Mesendoderm (in vitro differentiated cells): ENCODE measurements around the gene EXTL1.
A peak's percentile ranks its signal among the peaks of the same experiment; 100 is the strongest.

Experiments used
- DNase-seq: peaks from one replicate; pipeline ENCODE4 v3.0.0; 2013
- H2AK5ac ChIP-seq: 2 replicates; pipeline ENCODE4 v1.6.1; 2013; ENCODE audit warnings: low read length, inconsistent platforms
- H2BK120ac ChIP-seq: 2 replicates; pipeline ENCODE4 v1.6.1; 2013; ENCODE audit warnings: low read depth, mild to moderate bottlenecking, low read length, moderate library complexity, mixed read lengths
- H2BK15ac ChIP-seq: replicated peaks from 2 replicates; pipeline ENCODE4 v1.6.1; 2013; ENCODE audit warnings: low read depth, mild to moderate bottlenecking, moderate library complexity
- H2BK5ac ChIP-seq: 2 replicates; pipeline ENCODE4 v1.6.1; 2013; ENCODE audit warnings: low read length, inconsistent platforms
- H3K18ac ChIP-seq: 2 replicates; pipeline ENCODE4 v1.6.1; 2013; ENCODE audit warnings: mild to moderate bottlenecking, low read length, mixed read lengths
- H3K23ac ChIP-seq: one replicate; pipeline ENCODE4 v1.6.1; 2013; ENCODE audit warnings: low read length
- H3K27ac ChIP-seq: 2 replicates; pipeline ENCODE4 v1.5.1; 2013; ENCODE audit warnings: low read depth, mild to moderate bottlenecking, inconsistent platforms, low read length, moderate library complexity
- H3K27me3 ChIP-seq: 2 replicates; pipeline ENCODE4 v1.6.1; 2013; ENCODE audit warnings: low read length, control low read depth, mild to moderate bottlenecking, inconsistent platforms; ENCODE audit not compliant: insufficient read depth, poor library complexity
- H3K36me3 ChIP-seq: 2 replicates; pipeline ENCODE4 v1.6.1; 2013; ENCODE audit warnings: low read length, inconsistent platforms; ENCODE audit not compliant: control insufficient read depth, insufficient read depth
- H3K4ac ChIP-seq: one replicate; pipeline ENCODE4 v1.6.1; 2013; ENCODE audit warnings: low read depth, mild to moderate bottlenecking, low read length, moderate library complexity
- H3K4me1 ChIP-seq: 2 replicates; pipeline ENCODE4 v1.6.1; 2013; ENCODE audit warnings: low read depth, low read length, inconsistent platforms; ENCODE audit not compliant: control insufficient read depth
- H3K4me2 ChIP-seq: 2 replicates; pipeline ENCODE4 v1.6.1; 2013; ENCODE audit warnings: low read length
- H3K4me3 ChIP-seq: 2 replicates; pipeline ENCODE4 v1.5.1; 2013; ENCODE audit warnings: mild to moderate bottlenecking, low read length
- H3K56ac ChIP-seq: one replicate; pipeline ENCODE4 v1.6.1; 2013; ENCODE audit warnings: low read length
- H3K79me1 ChIP-seq: 2 replicates; pipeline ENCODE4 v1.6.1; 2013; ENCODE audit warnings: low read length, inconsistent platforms
- H3K79me2 ChIP-seq: 2 replicates; pipeline ENCODE4 v1.6.1; 2013; ENCODE audit warnings: mild to moderate bottlenecking, low read length; ENCODE audit not compliant: control insufficient read depth, insufficient read depth
- H3K9ac ChIP-seq: 2 replicates; pipeline ENCODE4 v1.6.1; 2013; ENCODE audit warnings: low read length, inconsistent platforms
- H4K5ac ChIP-seq: one replicate; pipeline ENCODE4 v1.6.1; 2013; ENCODE audit warnings: low read length
- H4K8ac ChIP-seq: one replicate; pipeline ENCODE4 v1.6.1; 2013; ENCODE audit warnings: low read depth, mild to moderate bottlenecking, control low read depth, low read length, moderate library complexity
- WGBS: extraction: QIAGEN DNeasy Blood & Tissue Kit; methylation state at CpG from one replicate; pipeline ENCODE4 v1.1.7; 2013; ENCODE audit warnings: low lambda C conversion rate, missing lambda C conversion rate; ENCODE audit not compliant: insufficient coverage; ENCODE audit errors: extremely low coverage; 5-methylcytosine and 5-hydroxymethylcytosine counted together

The EXTL1 gene

GRCh38 chr1:26059906-26060305 lies 38.3 kb downstream of the EXTL1 start:
- Histone ChIP-seq H4K5ac (no peak overlapping the region), H2BK5ac (no peak overlapping the region), H3K27ac (no peak overlapping the region), H3K36me3 (no peaks in the 10 kb centered on the region), H3K23ac (no peak overlapping the region), H2AK5ac (no peak overlapping the region), H3K4me2 (no peak overlapping the region), H3K9ac (no peak overlapping the region), H3K79me1 (no peaks in the 10 kb centered on the region), H2BK120ac (no peak overlapping the region), H3K4me3 (no peak overlapping the region), H4K8ac (no peak overlapping the region), H2BK15ac (no peak overlapping the region), H3K27me3 (no peaks in the 10 kb centered on the region), H3K79me2 (no peaks in the 10 kb centered on the region), H3K4ac (no peak overlapping the region), H3K18ac (no peak overlapping the region), H3K4me1 (no peaks in the 10 kb centered on the region), H3K56ac (no peak overlapping the region)
- no CpG with 5 or more reads among the region's 7 CpGs for WGBS
- no peak for DNase-seq

DNA sequence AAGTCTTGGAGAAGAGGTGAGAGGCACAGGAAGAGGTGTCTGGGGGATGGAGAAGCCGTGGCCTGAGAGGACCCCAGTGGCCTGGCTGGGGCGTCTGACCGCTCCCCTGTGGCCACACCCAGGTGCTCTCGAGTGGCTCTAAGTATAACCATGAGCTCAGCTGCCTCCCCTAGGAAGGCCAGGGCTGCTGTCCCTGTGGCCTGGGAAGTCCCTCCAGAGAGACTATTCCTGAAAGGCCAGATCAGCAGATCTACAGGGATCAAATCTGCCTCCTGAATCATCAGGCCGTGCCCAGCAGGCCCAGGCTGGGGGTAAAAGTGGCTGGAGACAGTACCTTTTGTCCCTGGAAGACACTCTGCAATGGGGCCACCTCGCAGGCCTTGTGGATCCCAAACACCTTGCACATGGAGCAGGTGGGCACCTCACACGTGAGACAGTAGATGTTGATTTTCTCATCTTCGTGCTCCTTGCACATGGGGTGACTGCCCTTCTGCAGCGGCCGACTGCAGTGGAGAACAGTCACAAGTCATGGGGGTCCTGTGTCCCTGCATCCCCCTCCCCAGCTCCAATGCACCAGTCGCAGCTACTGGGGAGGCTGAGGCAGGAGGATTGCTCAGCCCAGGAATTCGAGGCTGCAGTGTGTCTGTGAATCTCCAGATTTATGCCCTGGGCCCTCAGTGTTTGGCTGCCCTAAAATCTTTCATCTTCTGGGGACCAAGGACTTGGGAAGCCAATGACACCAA lies 39.4 kb downstream of the EXTL1 start:
- no CpG with 5 or more reads among the region's 12 CpGs for WGBS

GRCh38 chr1:26064553-26064952 lies 43.0 kb downstream of the EXTL1 start:
- no CpG with 5 or more reads among the region's 3 CpGs for WGBS
- H3K27ac ChIP-seq: no peak overlapping the region
- H3K4me3 ChIP-seq: no peak overlapping the region
- H2BK5ac ChIP-seq: no peak overlapping the region
- no peak overlapping the region for H3K23ac ChIP-seq
- no peak overlapping the region for H3K4me2 ChIP-seq
- peaks cover 9% of the 10 kb centered on the region for H3K4me1 ChIP-seq
- no peak overlapping the region for H4K5ac ChIP-seq
- no peak overlapping the region for H2BK120ac ChIP-seq
- no peaks in the 10 kb centered on the region for H3K79me2 ChIP-seq
- no peak overlapping the region for H3K18ac ChIP-seq
- no peak overlapping the region for H3K4ac ChIP-seq
- H3K27me3 ChIP-seq: no peaks in the 10 kb centered on the region
- H3K79me1 ChIP-seq: no peaks in the 10 kb centered on the region
- no peak overlapping the region for H2BK15ac ChIP-seq
- H3K56ac ChIP-seq: no peak overlapping the region
- H3K36me3 ChIP-seq: no peaks in the 10 kb centered on the region
- no peak overlapping the region for H3K9ac ChIP-seq
- no peak for DNase-seq
- H2AK5ac ChIP-seq: no peak overlapping the region
- H4K8ac ChIP-seq: no peak overlapping the region

More for the DNA sequence above, 39.4 kb downstream of the EXTL1 start:
- Histone ChIP-seq H3K18ac (no peak overlapping the region), H2BK5ac (no peak overlapping the region), H3K79me2 (no peaks in the 10 kb centered on the region), H2BK120ac (no peak overlapping the region), H3K4me3 (no peak overlapping the region), H3K27me3 (no peaks in the 10 kb centered on the region), H4K8ac (no peak overlapping the region), H3K9ac (no peak overlapping the region), H4K5ac (no peak overlapping the region), H3K23ac (peak overlapping the region; percentile 19), H3K36me3 (no peaks in the 10 kb centered on the region), H3K4me2 (no peak overlapping the region), H3K56ac (no peak overlapping the region), H3K4ac (no peak overlapping the region), H3K27ac (no peak overlapping the region), H2AK5ac (no peak overlapping the region), H2BK15ac (no peak overlapping the region), H3K4me1 (no peaks in the 10 kb centered on the region), H3K79me1 (no peaks in the 10 kb centered on the region)
- no peak for DNase-seq

DNA sequence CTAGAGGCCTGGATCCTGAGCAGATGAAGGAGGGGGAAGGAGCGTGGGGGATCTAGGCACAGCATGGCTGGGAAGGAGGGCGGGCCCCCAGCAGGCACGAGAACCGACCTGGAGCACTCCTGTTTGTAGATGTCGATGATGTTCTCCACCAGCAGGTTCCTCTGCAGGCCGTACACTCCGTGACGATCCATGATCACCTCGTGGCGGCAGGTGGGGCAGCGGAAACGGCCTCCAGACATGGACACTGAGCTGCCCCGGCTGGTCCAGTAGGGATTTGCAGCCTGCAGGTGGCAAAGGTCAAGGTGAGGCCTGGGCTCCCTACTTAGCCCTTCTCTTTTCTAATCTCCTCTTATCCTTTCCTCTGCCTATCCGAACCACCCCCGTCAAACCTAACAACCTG lies 44.6 kb downstream of the EXTL1 start:
- no peak overlapping the region for H3K27ac ChIP-seq
- H3K56ac ChIP-seq: peak overlapping the region; percentile 15
- DNase-seq: no peak
- H2AK5ac ChIP-seq: peak overlapping the region; percentile 43
- no peak overlapping the region for H4K8ac ChIP-seq
- H2BK5ac ChIP-seq: no peak overlapping the region
- no CpG with 5 or more reads among the region's 15 CpGs for WGBS
- no peaks in the 10 kb centered on the region for H3K36me3 ChIP-seq
- H4K5ac ChIP-seq: no peak overlapping the region
- no peak overlapping the region for H3K23ac ChIP-seq
- no peak overlapping the region for H2BK120ac ChIP-seq
- no peaks in the 10 kb centered on the region for H3K27me3 ChIP-seq
- H3K4me3 ChIP-seq: no peak overlapping the region
- H2BK15ac ChIP-seq: no peak overlapping the region
- H3K18ac ChIP-seq: no peak overlapping the region
- no peaks in the 10 kb centered on the region for H3K79me2 ChIP-seq
- no peak overlapping the region for H3K9ac ChIP-seq
- H3K79me1 ChIP-seq: no peaks in the 10 kb centered on the region
- no peak overlapping the region for H3K4ac ChIP-seq
- no peak overlapping the region for H3K4me2 ChIP-seq
- peaks cover 9% of the 10 kb centered on the region for H3K4me1 ChIP-seq

- Histone ChIP-seq H3K4me3 (no peak overlapping the region), H2BK5ac (no peak overlapping the region), H3K23ac (no peak overlapping the region), H4K5ac (no peak overlapping the region), H3K79me2 (no peaks in the 10 kb centered on the region), H3K79me1 (no peaks in the 10 kb centered on the region), H3K36me3 (no peaks in the 10 kb centered on the region), H3K27ac (no peak overlapping the region), H3K4me1 (peaks cover 9% of the 10 kb centered on the region), H3K4me2 (no peak overlapping the region), H2BK15ac (no peak overlapping the region), H3K18ac (no peak overlapping the region), H2BK120ac (no peak overlapping the region), H3K27me3 (no peaks in the 10 kb centered on the region), H3K4ac (no peak overlapping the region), H4K8ac (no peak overlapping the region), H3K56ac (peak overlapping the region; percentile 60), H2AK5ac (no peak overlapping the region), H3K9ac (no peak overlapping the region)
- no CpG with 5 or more reads among the region's 4 CpGs for WGBS
- DNase-seq: peak; percentile 65
These were observed 45.3 kb downstream of the EXTL1 start for GRCh38 chr1:26066857-26067256.

DNA sequence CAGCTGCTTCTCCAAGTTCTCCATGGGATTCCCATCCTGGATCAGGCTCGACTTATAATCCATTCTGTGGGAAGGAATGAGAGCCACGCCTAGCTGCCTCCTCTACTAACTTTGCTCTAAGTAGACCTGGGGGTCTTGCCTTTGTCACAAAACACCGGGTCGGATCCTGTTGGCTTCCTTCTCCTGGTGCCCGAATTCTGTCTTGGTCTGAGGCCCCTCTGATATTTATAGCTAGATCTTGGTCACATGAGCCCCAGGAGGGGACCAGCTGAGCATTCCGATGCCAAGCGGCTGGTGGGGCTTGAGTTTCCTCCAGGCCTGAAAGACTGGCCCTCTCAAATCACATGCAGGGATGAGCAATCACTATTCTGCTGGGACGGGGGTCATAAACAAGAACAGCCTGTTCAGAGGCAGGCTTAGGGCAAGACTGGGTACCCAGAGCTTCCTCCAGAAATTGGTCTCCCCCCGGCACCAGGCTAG lies 45.9 kb downstream of the EXTL1 start, which contains the start of gene TRIM63:
Gene TRIM63 (minus strand): TSS at position 199 of the 480 bp plus-strand sequence. CDS start 136 bp downstream, at position 63.
- Histone ChIP-seq H2BK120ac (no peak within 1 kb of the TSS), H2AK5ac (peak within 1 kb of the TSS; percentile 93), H2BK5ac (peak within 1 kb of the TSS; percentile 23), H4K8ac (no peak within 1 kb of the TSS), H3K23ac (no peak within 1 kb of the TSS), H3K79me2 (no peaks in the 10 kb centered on the region), H4K5ac (no peak within 1 kb of the TSS), H3K4me3 (no peak within 1 kb of the TSS), H3K79me1 (no peaks in the 10 kb centered on the region), H3K27me3 (no peaks in the 10 kb centered on the region), H3K4me2 (no peak within 1 kb of the TSS), H2BK15ac (no peak within 1 kb of the TSS), H3K4me1 (peaks cover 9% of the 10 kb centered on the region), H3K27ac (no peak within 1 kb of the TSS), H3K9ac (no peak within 1 kb of the TSS), H3K36me3 (no peaks in the 10 kb centered on the region), H3K56ac (peak within 1 kb of the TSS; percentile 60), H3K4ac (no peak within 1 kb of the TSS), H3K18ac (no peak within 1 kb of the TSS)
- no peak for DNase-seq
- no CpG with 5 or more reads among the region's 9 CpGs for WGBS
